ENCODE measurements around the gene CDC42EP5. TPM values are rescaled to one million over a fixed set of nuclear protein-coding genes. Genes with fewer than 3 reads are reported as not detected.
"Not testable (repeated sequence)": the region's sequence is repeated elsewhere in the genome, so short reads cannot be mapped to it uniquely, and the experiment has no call there.

Gene CDC42EP5
- total RNA-seq, 1 donor from 2014 or later: 18.2 TPM

- DNase-seq (ENCODE audit: low read depth): no peak
- no peak for FAIRE-seq
- TF ChIP-seq, protein P1, sequence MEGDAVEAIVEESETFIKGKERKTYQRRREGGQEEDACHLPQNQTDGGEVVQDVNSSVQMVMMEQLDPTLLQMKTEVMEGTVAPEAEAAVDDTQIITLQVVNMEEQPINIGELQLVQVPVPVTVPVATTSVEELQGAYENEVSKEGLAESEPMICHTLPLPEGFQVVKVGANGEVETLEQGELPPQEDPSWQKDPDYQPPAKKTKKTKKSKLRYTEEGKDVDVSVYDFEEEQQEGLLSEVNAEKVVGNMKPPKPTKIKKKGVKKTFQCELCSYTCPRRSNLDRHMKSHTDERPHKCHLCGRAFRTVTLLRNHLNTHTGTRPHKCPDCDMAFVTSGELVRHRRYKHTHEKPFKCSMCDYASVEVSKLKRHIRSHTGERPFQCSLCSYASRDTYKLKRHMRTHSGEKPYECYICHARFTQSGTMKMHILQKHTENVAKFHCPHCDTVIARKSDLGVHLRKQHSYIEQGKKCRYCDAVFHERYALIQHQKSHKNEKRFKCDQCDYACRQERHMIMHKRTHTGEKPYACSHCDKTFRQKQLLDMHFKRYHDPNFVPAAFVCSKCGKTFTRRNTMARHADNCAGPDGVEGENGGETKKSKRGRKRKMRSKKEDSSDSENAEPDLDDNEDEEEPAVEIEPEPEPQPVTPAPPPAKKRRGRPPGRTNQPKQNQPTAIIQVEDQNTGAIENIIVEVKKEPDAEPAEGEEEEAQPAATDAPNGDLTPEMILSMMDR (IDR thresholded peaks at IDR 0.05; ENCODE audit: insufficient read depth, low read length, severe bottlenecking): no peak
- H3K4me3 ChIP-seq (ENCODE audit: low read depth, low read length): no peak overlapping the region
- H3K27me3 ChIP-seq (ENCODE audit: control insufficient read depth, insufficient read depth, low read length): no peaks in the 10 kb centered on the region
- no peaks in the 10 kb centered on the region for H3K36me3 ChIP-seq (ENCODE audit: control insufficient read depth, insufficient read depth, low read length)
These were observed 42.1 kb upstream of the CDC42EP5 start for GRCh38 chr19:54515156-54515555.

GRCh38 chr19:54509200-54509940 lies 36.3 kb upstream of the CDC42EP5 start:
- DNase-seq (ENCODE audit: low read depth); H3K4me3 ChIP-seq (ENCODE audit: low read depth, low read length); H3K36me3 ChIP-seq (ENCODE audit: control insufficient read depth, insufficient read depth, low read length); H3K27me3 ChIP-seq (ENCODE audit: control insufficient read depth, insufficient read depth, low read length): not testable (repeated sequence)
- peak; percentile 36 for FAIRE-seq

GRCh38 chr19:54508487-54508886 lies 35.4 kb upstream of the CDC42EP5 start:
- not testable (repeated sequence) for DNase-seq (ENCODE audit: low read depth); H3K4me3 ChIP-seq (ENCODE audit: low read depth, low read length); H3K27me3 ChIP-seq (ENCODE audit: control insufficient read depth, insufficient read depth, low read length); H3K36me3 ChIP-seq (ENCODE audit: control insufficient read depth, insufficient read depth, low read length)
- peak; percentile 47 for FAIRE-seq

- TF ChIP-seq, protein P1 (IDR thresholded peaks at IDR 0.05; ENCODE audit: insufficient read depth, low read length, severe bottlenecking): no peak
- H3K27me3 ChIP-seq (ENCODE audit: control insufficient read depth, insufficient read depth, low read length): no peaks in the 10 kb centered on the region
- H3K36me3 ChIP-seq (ENCODE audit: control insufficient read depth, insufficient read depth, low read length): no peaks in the 10 kb centered on the region
These were observed 34.7 kb upstream of the CDC42EP5 start for GRCh38 chr19:54507824-54508223.

DNA sequence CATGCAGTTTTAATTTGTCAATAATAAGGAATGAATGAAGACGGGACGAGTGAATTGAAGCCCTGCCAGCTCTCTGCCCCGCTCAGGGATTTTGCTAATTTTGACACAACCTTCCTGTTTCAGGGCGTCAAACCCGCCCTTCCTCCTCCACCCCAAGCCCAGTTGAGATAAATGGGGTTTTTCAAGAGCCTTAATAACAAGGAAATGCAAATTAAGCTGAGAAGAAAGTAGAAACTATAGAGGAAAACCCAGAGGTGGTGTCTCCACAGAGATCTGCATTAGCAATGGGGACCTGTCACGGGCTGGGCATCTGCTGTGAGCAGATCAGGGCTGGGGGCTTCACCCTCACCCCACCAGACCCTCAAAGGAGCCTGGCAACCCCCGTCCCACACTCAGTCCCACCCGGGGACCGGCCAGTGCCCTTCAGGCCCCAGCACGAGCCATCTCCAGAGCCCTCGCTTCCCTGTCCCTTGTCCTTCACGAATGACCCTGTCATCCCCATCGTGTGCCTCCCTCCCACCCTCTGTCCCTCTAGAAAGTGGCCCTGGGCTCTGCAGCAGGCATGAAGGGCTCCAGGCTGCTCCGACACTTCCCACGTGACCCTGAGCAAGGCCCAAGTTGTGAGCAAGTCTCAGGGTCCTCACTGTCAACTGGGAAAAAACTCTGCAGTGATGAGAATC lies 34.1 kb upstream of the CDC42EP5 start:
- DNase-seq (ENCODE audit: low read depth); H3K36me3 ChIP-seq (ENCODE audit: control insufficient read depth, insufficient read depth, low read length); H3K4me3 ChIP-seq (ENCODE audit: low read depth, low read length); FAIRE-seq; H3K27me3 ChIP-seq (ENCODE audit: control insufficient read depth, insufficient read depth, low read length): not testable (repeated sequence)

More at GRCh38 chr19:54507824-54508223, 34.7 kb upstream of the CDC42EP5 start:
- FAIRE-seq (no peak), DNase-seq (ENCODE audit: low read depth) (no peak)
- H3K4me3 ChIP-seq (ENCODE audit: low read depth, low read length): no peak overlapping the region

- H3K27me3 ChIP-seq (ENCODE audit: control insufficient read depth, insufficient read depth, low read length): no peaks in the 10 kb centered on the region
- FAIRE-seq: no peak
- H3K36me3 ChIP-seq (ENCODE audit: control insufficient read depth, insufficient read depth, low read length): no peaks in the 10 kb centered on the region
- no peak overlapping the region for H3K4me3 ChIP-seq (ENCODE audit: low read depth, low read length)
- DNase-seq (ENCODE audit: low read depth): peak; percentile 2
- TF ChIP-seq, protein P1 (IDR thresholded peaks at IDR 0.05; ENCODE audit: insufficient read depth, low read length, severe bottlenecking): no peak
These were observed 33.0 kb upstream of the CDC42EP5 start for GRCh38 chr19:54506079-54506478.

- not testable (repeated sequence) for DNase-seq (ENCODE audit: low read depth); H3K4me3 ChIP-seq (ENCODE audit: low read depth, low read length); FAIRE-seq; H3K27me3 ChIP-seq (ENCODE audit: control insufficient read depth, insufficient read depth, low read length); H3K36me3 ChIP-seq (ENCODE audit: control insufficient read depth, insufficient read depth, low read length)
These were observed 32.4 kb upstream of the CDC42EP5 start for GRCh38 chr19:54505542-54505941.
